ENCODE data around the gene VAPB.

Gene VAPB

GRCh38 chr20:58500256-58500655 is 111.2 kb downstream of the VAPB start:
- no peak overlapping the region for H3K9ac ChIP-seq (ENCODE audit: low read length)
- no peak overlapping the region for H3K4me3 ChIP-seq (ENCODE audit: low read depth, low read length)
- H3K4me1 ChIP-seq (ENCODE audit: control insufficient read depth, insufficient read depth, low read length) = no peaks in the 10 kb centered on the region
- H3K27ac ChIP-seq (ENCODE audit: low read depth, low read length) = no peak overlapping the region
- H3K27me3 ChIP-seq (ENCODE audit: control insufficient read depth, insufficient read depth, low read length) = no peaks in the 10 kb centered on the region; the same call in 1 of the 2 replicates
- peaks cover 45% of the 10 kb centered on the region for H3K9me3 ChIP-seq (ENCODE audit: control insufficient read depth, insufficient read depth, low read depth, low read length)
- H3K36me3 ChIP-seq (ENCODE audit: control insufficient read depth, insufficient read depth, low read length) = no peaks in the 10 kb centered on the region
